Right lobe of liver (tissue), 6 donors: ENCODE data around the gene GRM7. TPM values are rescaled to one million over a fixed set of nuclear protein-coding genes. Genes with fewer than 3 reads are reported as not detected.

Source experiments
- ATAC-seq, 4 donors: fragments of 200-7000 bp; cut with Tn5 transposase; one replicate each; pipeline ENCODE4 v1.9.1; 2020; ENCODE audit warnings: mild to moderate bottlenecking in 4 of 4, moderate library complexity in 4 of 4
- DNase-seq, 3 donors: peaks; one replicate each; pipeline ENCODE4 v3.0.0-alpha.2; 2020
- H3K27ac ChIP-seq, 3 donors: fragments of 200-600 bp; one replicate each; pipeline ENCODE4 v1.8.0; 2022
- H3K27me3 ChIP-seq, 2 donors: fragments of 200-600 bp; one replicate each; pipeline ENCODE4 v1.8.0; 2022
- H3K36me3 ChIP-seq, 4 donors: fragments of 200-600 bp; sonication (generic) in 1 of 4; one replicate each; pipeline versions ENCODE4 v1.5.1 to v1.8.0; 2017 to 2022; ENCODE audit warnings: control low read depth in 1 of 4
- H3K4me1 ChIP-seq, 4 donors: fragments of 200-600 bp; sonication (generic) in 1 of 4; one replicate each; pipeline versions ENCODE4 v1.5.1 to v1.8.0; 2017 to 2022; ENCODE audit warnings: control low read depth in 1 of 4
- H3K4me3 ChIP-seq, 3 donors: fragments of 200-600 bp; one replicate each; pipeline ENCODE4 v1.8.0; 2022
- H3K9me3 ChIP-seq, 4 donors: fragments of 200-600 bp; sonication (generic) in 1 of 4; one replicate each; pipeline versions ENCODE4 v1.5.1 to v1.8.0; 2017 to 2022; ENCODE audit warnings: control low read depth in 1 of 4
- POLR2A ChIP-seq: fragments of 450-650 bp; IDR thresholded peaks from one replicate; pipeline ENCODE4 v1.6.1; 2017; ENCODE audit warnings: antibody characterized with exemption, mild to moderate bottlenecking
- WGBS: methylation state at CpG from one replicate; pipeline ENCODE4 v1.1.6; 2018; ENCODE audit warnings: low coverage, low lambda C conversion rate; ENCODE audit not compliant: insufficient coverage; ENCODE audit errors: missing lambda C conversion rate; 5-methylcytosine and 5-hydroxymethylcytosine counted together
- intact Hi-C, 2 donors: fragments of 100-400 bp; cut with DNase I; formaldehyde crosslinking; loops; one replicate each; pipeline versions ENCODE4 v1.11.2 to v1.14.1; 2022
- total RNA-seq, 6 experiments: library from RNA; depleted of rRNA in 2 of 6; stranded (reverse); fragments of >200 nt in 2 of 6; fragmentation: NEBNext Ultra II Directional in 3 of 6; extraction: Animal tissue kit (Norgen Biotek cat#: 25700) in 3 of 6; gene quantifications; one replicate each; pipeline versions ENCODE4 v1.1.0 to v1.2.4, GENCODE V29; 2016 to 2023
- TF ChIP-seq, protein P1 (sequence below), 4 donors: fragments of 200-600 bp in 3 of 4; fragments of 450-650 bp in 1 of 4; IDR thresholded peaks; one replicate each; pipeline versions ENCODE4 v1.5.1 to v1.8.0; 2016 to 2022; ENCODE audit warnings: antibody characterized with exemption in 4 of 4, mild to moderate bottlenecking in 2 of 4
- donor health status: DM: no; HTN: yes; CAD: no.
- donor health status: DM: no; HTN: no; CAD: no.
- donor health status: DM: no; HTN: no; CAD: no.
- donor health status: DM: no; HTN: yes; CAD: no.
- donor health status: DM: no; HTN: yes; CAD: no.

GRM7 gene
- total RNA-seq, 6 experiments from 2014 or later, result 0.20 to 0.56 TPM; not detected in 4

DNA sequence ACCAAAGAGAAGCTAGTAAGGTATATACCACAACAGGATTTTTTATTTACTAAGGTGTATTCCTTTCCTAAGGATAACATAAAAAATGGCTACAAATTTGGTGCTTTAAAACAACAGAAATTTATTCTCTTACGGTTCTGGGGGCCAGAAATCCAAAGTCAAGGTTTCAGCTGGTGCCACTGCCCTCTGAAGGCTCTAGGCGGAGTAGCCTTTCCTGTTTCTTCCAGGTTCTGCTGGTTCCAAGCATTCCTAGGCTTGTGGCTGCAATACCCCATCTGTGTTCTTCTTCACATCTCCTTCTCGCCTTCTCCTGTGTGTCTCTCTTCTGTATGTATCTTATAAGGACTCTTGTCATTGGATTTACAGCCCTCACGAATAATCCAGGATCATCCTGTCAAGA is 549.9 kb downstream of the GRM7 start:
- intact Hi-C loops, result no loop called here
- Histone ChIP-seq H3K4me1 (no peaks in the 10 kb centered on the region), H3K27me3 (no peaks in the 10 kb centered on the region), H3K36me3 (no peaks in the 10 kb centered on the region), H3K4me3 (no peak overlapping the region), H3K27ac (no peak overlapping the region), H3K9me3 (no peaks in the 10 kb centered on the region)
- TF ChIP-seq, protein P1, sequence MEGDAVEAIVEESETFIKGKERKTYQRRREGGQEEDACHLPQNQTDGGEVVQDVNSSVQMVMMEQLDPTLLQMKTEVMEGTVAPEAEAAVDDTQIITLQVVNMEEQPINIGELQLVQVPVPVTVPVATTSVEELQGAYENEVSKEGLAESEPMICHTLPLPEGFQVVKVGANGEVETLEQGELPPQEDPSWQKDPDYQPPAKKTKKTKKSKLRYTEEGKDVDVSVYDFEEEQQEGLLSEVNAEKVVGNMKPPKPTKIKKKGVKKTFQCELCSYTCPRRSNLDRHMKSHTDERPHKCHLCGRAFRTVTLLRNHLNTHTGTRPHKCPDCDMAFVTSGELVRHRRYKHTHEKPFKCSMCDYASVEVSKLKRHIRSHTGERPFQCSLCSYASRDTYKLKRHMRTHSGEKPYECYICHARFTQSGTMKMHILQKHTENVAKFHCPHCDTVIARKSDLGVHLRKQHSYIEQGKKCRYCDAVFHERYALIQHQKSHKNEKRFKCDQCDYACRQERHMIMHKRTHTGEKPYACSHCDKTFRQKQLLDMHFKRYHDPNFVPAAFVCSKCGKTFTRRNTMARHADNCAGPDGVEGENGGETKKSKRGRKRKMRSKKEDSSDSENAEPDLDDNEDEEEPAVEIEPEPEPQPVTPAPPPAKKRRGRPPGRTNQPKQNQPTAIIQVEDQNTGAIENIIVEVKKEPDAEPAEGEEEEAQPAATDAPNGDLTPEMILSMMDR (IDR thresholded peaks at IDR 0.05), result no peak
- TF ChIP-seq POLR2A, result no peak
- DNase-seq (no peak), ATAC-seq (no peak)
- WGBS, result 61% methylated on average over 4 of the region's 4 CpGs

DNA sequence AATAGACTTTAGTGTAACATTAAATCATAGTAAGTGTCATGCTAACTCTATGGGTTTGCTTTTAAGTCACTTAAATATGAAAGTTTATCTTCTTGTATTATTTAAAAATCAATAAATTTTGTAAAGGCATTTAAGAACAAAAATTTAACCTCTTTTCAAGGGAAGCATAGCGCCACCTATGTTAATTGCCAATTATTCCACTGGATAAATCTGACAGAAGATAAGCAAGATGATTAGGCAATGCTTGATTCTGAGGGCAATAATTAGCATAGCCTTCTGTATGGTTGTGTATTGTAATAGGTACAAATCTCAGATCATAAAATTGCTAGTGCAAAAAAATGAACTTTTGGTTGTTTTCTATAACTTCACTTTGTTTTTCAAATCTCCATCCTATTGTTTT is 560.1 kb downstream of the GRM7 start:
- 55% methylated on average over 1 of the region's 1 CpG for WGBS
- ATAC-seq (no peak), DNase-seq (no peak)
- Histone ChIP-seq H3K4me1 (no peaks in the 10 kb centered on the region), H3K27me3 (no peaks in the 10 kb centered on the region), H3K36me3 (no peaks in the 10 kb centered on the region), H3K27ac (no peak overlapping the region), H3K9me3 (no peaks in the 10 kb centered on the region), H3K4me3 (no peak overlapping the region)
- TF ChIP-seq, protein P1 (IDR thresholded peaks at IDR 0.05), result no peak
- TF ChIP-seq POLR2A, result no peak
- intact Hi-C loops, result no loop called here

DNA sequence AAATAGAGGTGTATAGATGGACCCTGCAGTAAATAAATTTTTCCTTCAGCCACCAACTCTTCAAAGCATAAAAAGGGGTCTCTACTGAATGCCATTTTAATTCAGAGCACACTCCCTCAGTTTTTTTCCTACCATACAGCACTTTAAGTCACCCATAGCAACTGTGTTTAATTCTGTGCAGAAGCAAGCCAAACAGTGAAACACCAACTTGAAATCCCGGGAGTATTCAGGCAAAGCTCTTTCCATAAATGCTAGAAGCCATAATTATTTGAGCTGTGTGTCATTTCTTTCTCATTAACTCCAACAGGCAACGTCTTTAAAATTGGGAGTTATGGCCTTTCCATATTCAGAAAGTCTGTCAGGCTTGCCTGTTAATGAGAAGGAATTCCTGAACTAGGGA is 562.1 kb downstream of the GRM7 start:
- Histone ChIP-seq H3K4me3 (no peak overlapping the region), H3K27ac (no peak overlapping the region), H3K4me1 (no peaks in the 10 kb centered on the region), H3K9me3 (no peaks in the 10 kb centered on the region), H3K36me3 (no peaks in the 10 kb centered on the region), H3K27me3 (no peaks in the 10 kb centered on the region)
- intact Hi-C loops, result no loop called here
- 39% methylated on average over 2 of the region's 2 CpGs for WGBS
- TF ChIP-seq POLR2A, result no peak
- TF ChIP-seq, protein P1 (IDR thresholded peaks at IDR 0.05), result no peak
- no peak for DNase-seq
- no peak for ATAC-seq

DNA sequence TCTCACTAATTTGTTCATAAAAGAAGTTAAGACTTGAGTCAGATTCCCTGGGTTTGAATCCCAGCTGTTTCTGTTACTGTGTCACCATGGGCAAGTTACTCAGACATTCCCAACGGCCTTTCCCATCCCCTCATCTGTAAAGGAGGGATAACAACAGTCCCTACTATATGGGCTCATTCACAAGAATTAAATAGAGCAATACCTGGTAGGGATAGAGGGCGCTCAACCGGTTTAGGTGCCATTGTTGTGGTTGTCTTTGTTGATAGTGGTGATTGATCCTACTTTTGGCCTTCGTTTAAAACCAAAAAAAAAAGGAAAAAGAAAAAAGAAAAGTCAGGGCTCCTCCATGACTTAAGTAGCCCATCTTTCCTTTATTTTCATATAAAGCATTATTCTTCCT is 563.1 kb downstream of the GRM7 start:
- Histone ChIP-seq H3K27ac (no peak overlapping the region), H3K4me3 (no peak overlapping the region), H3K9me3 (no peaks in the 10 kb centered on the region), H3K27me3 (no peaks in the 10 kb centered on the region), H3K36me3 (no peaks in the 10 kb centered on the region), H3K4me1 (no peaks in the 10 kb centered on the region)
- 23% methylated on average over 4 of the region's 4 CpGs for WGBS
- TF ChIP-seq POLR2A, result no peak
- TF ChIP-seq, protein P1 (IDR thresholded peaks at IDR 0.05), result no peak
- intact Hi-C loops, result no loop called here
- DNase-seq (no peak), ATAC-seq (no peak)

DNA sequence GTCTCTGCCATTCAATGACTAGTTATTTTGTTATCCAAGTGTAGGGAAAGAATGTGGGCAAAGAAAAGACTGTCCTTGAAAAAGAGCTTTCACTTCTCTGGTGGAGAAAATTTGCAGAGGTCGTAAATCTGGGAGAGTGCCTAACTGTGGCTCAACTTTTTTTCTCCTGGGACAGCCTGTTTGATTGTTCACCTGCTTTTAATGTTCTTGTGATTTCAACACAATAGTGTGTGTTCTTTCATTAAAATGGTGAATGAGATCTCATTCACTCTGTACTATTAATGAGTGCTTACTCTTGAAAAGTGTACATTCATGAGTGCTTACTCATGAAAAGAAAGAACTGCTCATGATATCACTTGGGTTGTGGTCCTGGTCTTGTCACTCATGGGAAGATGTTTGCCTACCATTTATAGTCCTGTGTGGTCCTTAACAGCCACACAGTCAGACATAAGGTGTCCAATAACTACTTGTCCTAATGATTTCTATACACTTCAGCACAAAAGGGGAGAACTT is 567.3 kb downstream of the GRM7 start:
- H3K9me3 ChIP-seq, result no peaks in the 10 kb centered on the region
- H3K27ac ChIP-seq, result no peak overlapping the region
- H3K27me3 ChIP-seq, result no peaks in the 10 kb centered on the region
- DNase-seq (no peak), ATAC-seq (no peak)
- no peaks in the 10 kb centered on the region for H3K4me1 ChIP-seq
- no peak overlapping the region for H3K4me3 ChIP-seq
- intact Hi-C loops, result no loop called here
- TF ChIP-seq POLR2A, result no peak
- TF ChIP-seq, protein P1 (IDR thresholded peaks at IDR 0.05), result no peak
- H3K36me3 ChIP-seq, result no peaks in the 10 kb centered on the region
- 65% methylated on average over 1 of the region's 1 CpG for WGBS
